ENCODE measurements around the gene THSD4.

Gene THSD4

DNA sequence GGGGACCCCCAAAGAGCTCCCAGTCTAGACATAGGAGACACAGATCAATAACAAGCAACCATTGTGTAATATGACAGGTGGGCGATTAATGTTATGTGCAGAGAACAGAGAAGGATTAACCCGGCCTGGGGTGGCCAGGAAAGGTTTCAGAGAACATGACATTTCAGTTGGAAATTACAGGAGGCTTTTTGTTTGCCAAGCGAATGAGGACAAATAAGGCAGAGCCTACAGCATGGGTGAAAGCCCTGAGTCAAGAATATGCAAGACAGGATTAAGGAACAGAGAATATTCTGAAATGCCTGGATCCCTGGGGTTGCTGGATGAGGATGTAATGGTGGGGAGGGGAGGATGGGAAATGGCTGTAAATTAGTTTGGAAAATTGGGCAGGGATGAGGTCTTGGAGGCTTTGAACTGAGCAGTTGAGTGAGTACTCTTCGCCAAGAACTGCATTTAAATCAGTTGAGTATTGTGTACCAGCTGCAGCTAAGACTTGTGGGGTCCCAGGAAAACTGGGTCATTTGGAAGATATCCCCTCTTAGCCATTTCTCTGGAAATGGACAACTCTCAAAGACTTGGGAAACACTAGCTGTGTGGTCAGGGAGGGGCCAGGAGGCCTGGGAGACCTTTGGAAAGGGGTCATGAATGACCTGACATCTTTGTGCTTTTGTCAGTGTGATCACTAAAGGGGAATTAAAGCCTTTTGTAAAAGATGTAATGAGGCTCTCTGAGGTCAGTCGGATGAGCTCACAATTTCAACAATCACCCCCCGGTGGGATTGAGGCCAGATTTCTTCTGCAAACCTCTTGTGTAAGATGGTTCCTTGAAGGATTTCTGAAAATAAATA lies 496.5 kb downstream of the THSD4 start:
- no peak overlapping the region for H3K27ac ChIP-seq (ENCODE audit: low read depth, low read length, poor library complexity, severe bottlenecking)
- no peak overlapping the region for H3K4me2 ChIP-seq (ENCODE audit: low read length)

DNA sequence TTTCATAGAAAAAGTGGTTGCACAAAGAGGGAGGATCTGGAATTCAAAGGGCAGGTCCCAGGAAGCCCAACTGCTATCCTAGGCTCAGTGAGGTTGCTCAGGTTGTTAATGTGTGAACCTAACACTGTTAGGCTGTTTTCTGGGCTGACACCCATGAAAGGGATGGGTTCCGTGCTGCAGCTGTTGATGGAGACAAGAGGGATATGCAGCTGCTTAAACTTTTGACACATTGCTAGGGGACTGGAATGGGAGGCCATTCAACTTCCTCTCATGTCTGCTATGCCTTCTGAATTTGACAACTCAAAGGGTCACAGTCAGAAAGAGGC lies 497.1 kb downstream of the THSD4 start:
- Histone ChIP-seq H3K36me3 (ENCODE audit: insufficient read depth, low read length) (no peaks in the 10 kb centered on the region), H3K4me3 (ENCODE audit: low read depth, low read length, poor library complexity, severe bottlenecking) (no peak overlapping the region), H3K79me2 (ENCODE audit: insufficient read depth, low read length) (no peaks in the 10 kb centered on the region), H3K9me3 (ENCODE audit: low read length) (no peaks in the 10 kb centered on the region), H3K9me2 (ENCODE audit: low read depth, low read length) (no peaks in the 10 kb centered on the region), H3K27me3 (ENCODE audit: insufficient read depth, low read length) (no peaks in the 10 kb centered on the region; the same call in 1 of the 2 replicates), H3F3A (ENCODE audit: insufficient read depth, low read length) (no peaks in the 10 kb centered on the region), H2AFZ (ENCODE audit: low read length) (no peak overlapping the region), H3K27ac (ENCODE audit: low read depth, low read length, poor library complexity, severe bottlenecking) (no peak overlapping the region), H4K20me1 (ENCODE audit: insufficient read depth, low read length) (no peaks in the 10 kb centered on the region), H3K9ac (ENCODE audit: low read length) (no peak overlapping the region), H3K4me1 (ENCODE audit: insufficient read depth, low read length, severe bottlenecking) (no peaks in the 10 kb centered on the region), H3K4me2 (ENCODE audit: low read length) (no peak overlapping the region)
- TF ChIP-seq, protein P1, sequence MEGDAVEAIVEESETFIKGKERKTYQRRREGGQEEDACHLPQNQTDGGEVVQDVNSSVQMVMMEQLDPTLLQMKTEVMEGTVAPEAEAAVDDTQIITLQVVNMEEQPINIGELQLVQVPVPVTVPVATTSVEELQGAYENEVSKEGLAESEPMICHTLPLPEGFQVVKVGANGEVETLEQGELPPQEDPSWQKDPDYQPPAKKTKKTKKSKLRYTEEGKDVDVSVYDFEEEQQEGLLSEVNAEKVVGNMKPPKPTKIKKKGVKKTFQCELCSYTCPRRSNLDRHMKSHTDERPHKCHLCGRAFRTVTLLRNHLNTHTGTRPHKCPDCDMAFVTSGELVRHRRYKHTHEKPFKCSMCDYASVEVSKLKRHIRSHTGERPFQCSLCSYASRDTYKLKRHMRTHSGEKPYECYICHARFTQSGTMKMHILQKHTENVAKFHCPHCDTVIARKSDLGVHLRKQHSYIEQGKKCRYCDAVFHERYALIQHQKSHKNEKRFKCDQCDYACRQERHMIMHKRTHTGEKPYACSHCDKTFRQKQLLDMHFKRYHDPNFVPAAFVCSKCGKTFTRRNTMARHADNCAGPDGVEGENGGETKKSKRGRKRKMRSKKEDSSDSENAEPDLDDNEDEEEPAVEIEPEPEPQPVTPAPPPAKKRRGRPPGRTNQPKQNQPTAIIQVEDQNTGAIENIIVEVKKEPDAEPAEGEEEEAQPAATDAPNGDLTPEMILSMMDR (IDR thresholded peaks at IDR 0.05; ENCODE audit: low read length), result no peak
- no peak for TF ChIP-seq EZH2 (IDR thresholded peaks at IDR 0.05; ENCODE audit: borderline replicate concordance, low read length)

More for the DNA sequence above, 496.5 kb downstream of the THSD4 start:
- Histone ChIP-seq H3K9me2 (ENCODE audit: low read depth, low read length) (no peaks in the 10 kb centered on the region), H3K4me1 (ENCODE audit: insufficient read depth, low read length, severe bottlenecking) (no peaks in the 10 kb centered on the region), H3K9ac (ENCODE audit: low read length) (no peak overlapping the region), H3K36me3 (ENCODE audit: insufficient read depth, low read length) (no peaks in the 10 kb centered on the region), H3K79me2 (ENCODE audit: insufficient read depth, low read length) (no peaks in the 10 kb centered on the region), H3K9me3 (ENCODE audit: low read length) (no peaks in the 10 kb centered on the region), H4K20me1 (ENCODE audit: insufficient read depth, low read length) (no peaks in the 10 kb centered on the region), H3K4me3 (ENCODE audit: low read depth, low read length, poor library complexity, severe bottlenecking) (no peak overlapping the region), H2AFZ (ENCODE audit: low read length) (no peak overlapping the region), H3F3A (ENCODE audit: insufficient read depth, low read length) (no peaks in the 10 kb centered on the region), H3K27me3 (ENCODE audit: insufficient read depth, low read length) (no peaks in the 10 kb centered on the region; the same call in 1 of the 2 replicates)
- TF ChIP-seq, protein P1 (IDR thresholded peaks at IDR 0.05; ENCODE audit: low read length), result no peak
- TF ChIP-seq EZH2 (IDR thresholded peaks at IDR 0.05; ENCODE audit: borderline replicate concordance, low read length), result no peak

DNA sequence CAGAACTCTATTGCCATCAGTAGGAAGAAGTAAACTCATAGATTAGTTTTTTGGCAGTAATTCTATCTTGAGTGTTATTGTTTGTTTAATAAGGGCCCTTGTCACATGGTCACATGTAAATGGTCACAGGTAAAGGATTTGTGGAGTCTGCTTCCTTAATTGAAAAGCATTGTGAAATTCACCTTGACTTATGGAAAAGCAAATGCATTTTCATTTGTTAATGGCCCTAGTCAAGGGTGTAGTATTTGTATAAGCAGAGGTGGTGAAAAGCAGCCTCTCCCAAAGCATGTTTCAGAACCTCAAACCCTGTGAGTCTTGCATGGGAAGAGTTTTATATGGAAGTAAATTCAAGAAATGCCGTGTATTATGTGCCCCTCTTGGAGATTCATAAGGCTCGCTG lies 497.6 kb downstream of the THSD4 start:
- no peak overlapping the region for H3K27ac ChIP-seq (ENCODE audit: low read depth, low read length, poor library complexity, severe bottlenecking)
- H3K4me3 ChIP-seq (ENCODE audit: low read depth, low read length, poor library complexity, severe bottlenecking), result no peak overlapping the region
- H3K36me3 ChIP-seq (ENCODE audit: insufficient read depth, low read length), result no peaks in the 10 kb centered on the region
- no peaks in the 10 kb centered on the region for H3K79me2 ChIP-seq (ENCODE audit: insufficient read depth, low read length)
- no peak overlapping the region for H2AFZ ChIP-seq (ENCODE audit: low read length)
- no peaks in the 10 kb centered on the region for H3F3A ChIP-seq (ENCODE audit: insufficient read depth, low read length)
- no peak for TF ChIP-seq EZH2 (IDR thresholded peaks at IDR 0.05; ENCODE audit: borderline replicate concordance, low read length)
- TF ChIP-seq, protein P1 (IDR thresholded peaks at IDR 0.05; ENCODE audit: low read length), result no peak
- no peaks in the 10 kb centered on the region for H3K9me2 ChIP-seq (ENCODE audit: low read depth, low read length)
- no peaks in the 10 kb centered on the region for H4K20me1 ChIP-seq (ENCODE audit: insufficient read depth, low read length)
- H3K27me3 ChIP-seq (ENCODE audit: insufficient read depth, low read length), result no peaks in the 10 kb centered on the region; the same call in 1 of the 2 replicates
- no peak overlapping the region for H3K4me2 ChIP-seq (ENCODE audit: low read length)
- H3K9me3 ChIP-seq (ENCODE audit: low read length), result no peaks in the 10 kb centered on the region
- H3K9ac ChIP-seq (ENCODE audit: low read length), result no peak overlapping the region
- no peaks in the 10 kb centered on the region for H3K4me1 ChIP-seq (ENCODE audit: insufficient read depth, low read length, severe bottlenecking)
